GM21528 (cell line): ENCODE measurements around the gene CIDEA.

Experiments
- ATAC-seq: cut with Tn5 transposase; IDR thresholded peaks from one replicate; pipeline ENCODE4 v1.9.1; 2021; ENCODE audit warnings: mild to moderate bottlenecking, moderate library complexity; ENCODE audit not compliant: unreplicated experiment, low FRiP score

Gene CIDEA

DNA sequence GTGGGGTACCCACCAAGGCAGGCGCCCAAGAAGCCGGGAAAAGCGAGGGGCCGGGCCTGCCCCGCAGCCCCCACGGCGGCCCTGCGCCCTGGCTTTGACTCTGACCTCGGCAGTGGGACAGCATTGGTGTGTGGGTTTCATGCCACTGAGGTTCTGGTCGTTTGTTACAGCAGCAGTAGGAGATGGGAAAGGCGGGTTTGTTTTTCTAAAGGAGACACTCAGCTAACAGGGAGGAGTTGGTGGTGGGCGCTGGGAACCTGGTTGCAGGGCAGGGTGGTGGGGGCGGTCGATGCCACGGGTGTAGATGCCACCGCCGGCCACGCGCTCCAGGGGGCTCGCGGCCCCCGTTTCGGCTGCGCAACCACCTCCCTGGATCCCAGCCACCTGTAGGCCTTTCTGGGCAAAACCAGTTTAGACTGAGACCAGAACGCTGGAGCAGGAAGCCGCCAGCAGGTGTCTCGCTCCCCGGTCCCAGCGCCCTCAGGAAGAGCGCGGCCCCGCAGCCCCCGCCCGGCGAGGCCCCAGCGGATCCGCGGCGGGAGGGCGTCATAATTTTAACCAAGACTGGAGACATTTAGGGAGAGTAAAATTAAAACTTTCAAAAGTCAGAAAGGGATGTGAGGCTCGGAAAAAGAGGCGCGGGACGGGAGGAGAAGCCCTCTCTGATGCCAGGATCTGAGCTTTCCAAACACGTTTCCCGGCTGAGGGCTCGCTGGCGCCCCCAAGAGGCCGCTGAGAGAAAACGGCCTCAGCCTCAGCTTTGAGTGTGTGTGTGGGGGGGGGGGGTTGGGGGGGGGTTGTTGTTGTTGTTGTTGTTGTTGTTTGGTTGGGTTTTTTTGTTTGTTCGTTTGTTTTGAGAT is 17.4 kb downstream of the CIDEA start:
- ATAC-seq = no peak

DNA sequence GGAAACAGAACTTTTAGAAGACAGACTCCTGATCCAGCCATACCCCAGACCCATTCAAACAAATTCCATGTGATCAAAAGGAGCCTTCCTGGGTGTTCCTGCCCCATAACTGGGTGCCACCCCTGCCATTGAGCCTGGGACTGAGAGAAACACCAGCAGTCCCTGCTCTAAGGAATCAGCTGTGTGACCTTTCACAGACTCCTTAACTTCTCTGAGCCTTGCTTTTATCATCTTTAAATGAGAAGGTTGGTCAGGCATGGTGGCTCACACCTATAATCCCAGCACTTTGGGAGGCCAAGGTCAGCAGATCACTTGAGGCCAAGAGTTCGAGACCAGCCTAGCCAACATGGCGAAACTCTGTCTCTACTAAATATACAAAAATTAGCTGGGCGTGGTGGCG is 20.6 kb downstream of the CIDEA start:
- ATAC-seq = no peak

DNA sequence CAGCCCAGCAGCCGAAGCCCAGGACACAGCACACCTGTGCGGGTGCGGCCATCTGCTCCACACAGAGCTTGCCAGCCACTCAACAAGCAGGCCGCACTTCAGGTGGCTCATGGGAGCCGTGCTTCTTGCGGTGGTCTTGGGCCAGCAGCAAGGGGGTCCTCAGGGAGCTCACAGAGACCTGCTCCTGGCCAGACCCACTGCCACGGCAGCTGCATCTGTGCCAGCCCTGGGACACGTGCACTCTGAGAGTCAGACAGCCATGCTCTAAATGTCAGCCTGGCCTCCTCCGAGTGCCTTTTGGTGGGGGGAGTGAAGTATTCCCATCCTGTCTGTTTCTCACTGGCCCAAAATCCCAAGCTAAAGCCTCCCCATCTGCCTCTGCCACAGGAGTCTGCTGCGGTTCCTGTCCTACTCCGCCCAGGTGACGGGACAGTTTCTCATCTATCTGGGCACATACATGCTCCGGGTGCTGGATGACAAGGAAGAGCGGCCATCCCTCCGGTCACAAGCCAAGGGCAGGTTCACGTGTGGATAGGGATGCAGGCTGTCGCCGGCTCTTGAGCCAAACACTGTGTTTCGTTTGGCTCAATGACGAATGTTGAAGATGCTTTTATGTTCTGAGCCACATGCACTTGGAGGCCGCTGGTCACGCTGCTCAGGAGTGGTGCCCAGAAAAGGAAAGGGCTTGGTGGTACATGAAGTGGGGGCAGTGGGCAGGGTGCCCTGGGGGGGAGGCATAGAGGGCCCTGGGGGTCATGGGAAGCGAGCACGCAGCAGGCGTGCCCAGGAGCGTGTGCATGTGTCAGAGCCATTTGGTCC is 22.8 kb downstream of the CIDEA start:
- no peak for ATAC-seq

DNA sequence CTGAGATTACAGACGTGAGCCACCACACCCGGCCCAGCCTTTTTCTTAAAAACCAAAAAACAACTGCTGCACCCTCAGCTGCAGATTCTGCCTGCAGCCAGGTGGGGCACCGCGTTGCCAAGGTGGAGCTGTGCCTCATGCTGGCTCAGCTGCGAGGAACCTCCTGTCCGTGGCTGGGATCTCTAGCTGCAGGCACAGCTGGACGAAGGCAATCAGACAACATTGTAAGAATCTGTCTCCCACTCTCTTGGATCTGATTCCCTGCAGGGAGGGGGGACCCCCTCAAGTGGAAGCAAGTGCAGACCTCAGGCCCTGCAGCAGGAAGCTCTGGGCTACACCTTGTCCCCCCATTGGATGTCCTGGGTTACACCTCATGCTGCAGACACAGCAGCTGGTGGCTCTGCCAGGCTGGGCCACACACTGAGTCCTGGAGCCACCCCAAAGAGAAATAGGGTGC is 24.1 kb downstream of the CIDEA start:
- no peak for ATAC-seq

DNA sequence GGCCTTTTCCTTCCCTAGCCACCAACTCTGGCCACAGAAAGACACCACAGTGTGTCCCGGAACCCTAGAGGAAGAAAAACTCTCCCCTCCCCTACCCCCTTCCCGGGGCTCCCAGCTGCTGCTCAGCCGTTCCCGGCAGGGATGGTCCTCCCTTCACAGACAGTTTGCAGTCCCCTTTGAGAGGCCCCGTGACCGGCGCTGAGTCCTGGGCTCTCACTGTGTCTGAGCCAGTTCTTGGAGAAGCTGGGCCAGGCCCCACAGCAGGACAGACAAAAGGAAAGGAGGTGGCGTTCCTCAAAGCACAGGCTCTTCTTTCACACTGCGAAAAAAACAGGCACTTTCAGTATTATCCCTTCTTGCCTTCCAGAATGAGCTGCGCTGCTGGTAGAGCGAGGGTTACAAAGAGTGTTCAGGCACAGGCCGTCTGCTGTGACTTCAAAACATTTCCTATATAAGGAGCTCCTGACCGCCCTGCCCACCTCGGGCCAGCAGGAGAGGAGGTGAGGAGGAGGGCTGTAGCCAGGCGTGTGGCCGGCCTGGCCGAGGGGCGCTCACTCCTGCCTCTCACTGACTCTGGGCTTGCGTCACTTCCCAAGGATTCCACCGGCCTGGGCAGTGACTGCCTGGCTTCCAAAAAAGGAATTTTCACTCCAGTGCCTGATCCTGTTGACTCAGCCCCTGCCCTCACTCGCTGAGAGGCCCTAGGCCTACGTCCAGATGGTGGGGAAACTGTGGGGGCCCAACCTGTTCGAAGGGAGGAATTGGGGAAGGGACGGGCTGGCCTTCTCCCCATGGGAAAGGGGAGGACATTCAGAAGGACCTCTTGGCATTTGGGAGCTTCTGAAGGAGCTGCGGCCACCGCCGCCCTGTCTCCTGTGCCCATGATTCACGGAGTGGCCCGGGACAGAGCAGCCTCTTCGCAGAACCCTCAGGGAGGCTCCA is 24.9 kb downstream of the CIDEA start:
- no peak for ATAC-seq

DNA sequence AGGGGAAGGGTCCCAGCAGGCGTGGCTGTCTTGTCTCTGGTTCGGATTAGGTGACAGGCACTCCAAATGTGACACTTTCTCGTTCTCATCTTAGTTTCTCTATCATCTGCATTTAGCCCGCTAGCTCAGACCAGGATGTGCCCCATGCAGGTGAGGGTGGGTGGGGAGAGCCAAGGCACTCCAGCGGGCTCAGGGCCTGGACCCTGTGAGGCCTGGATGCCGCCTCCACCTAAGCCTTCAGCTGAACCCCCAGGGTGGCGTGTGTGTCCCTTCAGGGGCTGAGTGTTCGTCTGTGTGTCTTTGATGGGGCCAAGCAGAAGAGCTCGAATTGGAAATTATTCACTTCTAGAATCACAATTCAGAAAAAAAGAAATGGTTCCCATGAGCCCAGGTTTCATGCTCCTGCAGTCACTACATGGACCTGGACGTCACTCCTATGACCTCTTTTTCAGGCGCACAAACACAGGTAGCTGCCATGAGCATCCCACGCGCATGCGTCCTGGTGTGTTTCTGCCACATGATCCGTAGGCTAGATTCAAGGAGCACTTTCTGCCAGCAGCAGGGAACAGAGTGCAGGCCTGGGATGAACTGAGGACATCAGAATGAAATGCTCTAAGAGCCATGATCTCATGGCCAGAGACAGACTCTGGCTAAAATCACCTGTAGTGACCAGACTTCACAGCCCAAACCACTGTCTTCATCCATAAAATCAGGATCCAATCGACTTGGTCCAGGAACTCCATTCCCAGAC is 25.8 kb downstream of the CIDEA start:
- ATAC-seq = no peak

DNA sequence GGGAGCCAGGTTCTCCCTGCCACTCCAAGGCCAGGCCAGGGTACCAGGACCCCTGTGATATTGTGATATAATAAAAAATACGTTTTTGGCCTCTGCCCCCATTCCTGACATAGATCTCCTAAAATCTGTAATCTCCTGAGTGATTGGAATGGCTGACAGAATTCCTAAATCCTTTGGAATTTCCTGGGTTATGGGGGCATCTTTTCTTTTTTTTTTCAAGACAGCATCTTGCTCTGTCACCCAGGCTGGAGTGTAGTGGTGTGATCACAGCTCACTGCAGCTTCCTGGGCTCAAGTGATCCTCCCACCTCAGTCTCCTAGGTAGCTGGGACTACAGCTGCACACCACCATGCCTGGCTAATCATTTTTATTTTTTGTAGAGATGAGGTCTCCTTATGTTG is 27.7 kb downstream of the CIDEA start:
- no peak for ATAC-seq

DNA sequence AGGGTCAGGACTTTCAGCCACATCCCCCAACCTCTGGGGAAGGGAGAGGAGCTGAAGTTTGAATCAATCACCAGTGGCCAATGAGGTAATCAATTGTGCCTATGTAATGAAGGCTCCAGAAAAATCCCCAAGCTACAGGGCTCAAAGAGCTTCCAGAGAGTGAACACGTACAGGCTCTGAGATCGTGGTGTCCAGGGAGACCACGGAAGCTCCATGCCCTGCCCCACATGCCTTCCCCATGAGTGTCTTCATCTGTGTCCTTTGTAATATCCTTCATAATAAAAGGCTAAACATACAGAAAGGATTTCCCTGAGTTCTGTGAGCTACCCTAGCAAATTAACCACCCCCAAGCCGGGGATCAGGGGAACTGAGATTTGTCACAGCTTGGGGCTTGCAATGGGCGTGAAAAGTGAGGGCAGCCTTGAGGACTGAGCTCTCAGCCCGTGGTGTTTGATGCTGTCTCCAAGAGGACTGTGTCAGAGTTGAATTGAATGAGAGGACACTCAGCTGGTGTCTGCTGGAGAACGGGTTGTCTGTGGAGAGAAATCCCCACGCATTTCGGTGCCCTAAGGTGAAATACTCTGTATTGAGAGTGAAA is 28.4 kb downstream of the CIDEA start:
- ATAC-seq = no peak

DNA sequence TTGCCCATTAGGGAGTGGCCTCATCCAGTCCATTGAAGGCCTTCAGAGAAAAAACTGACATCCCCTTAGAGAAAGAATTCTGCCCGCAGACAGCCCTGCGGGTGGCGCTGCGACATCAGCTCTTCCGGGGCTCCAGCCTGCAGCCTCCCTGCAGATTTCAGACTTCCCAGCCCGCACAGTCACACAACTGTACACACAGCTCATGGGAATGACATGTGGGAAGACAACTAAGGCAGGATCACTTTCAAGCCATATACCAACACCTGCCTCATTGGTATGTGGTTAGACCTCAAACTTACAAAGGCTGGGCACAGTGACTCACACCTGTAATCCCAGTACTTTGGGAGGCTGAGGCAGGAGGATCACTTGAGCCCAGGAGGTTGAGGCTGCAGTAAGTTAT is 29.1 kb downstream of the CIDEA start:
- no peak for ATAC-seq

DNA sequence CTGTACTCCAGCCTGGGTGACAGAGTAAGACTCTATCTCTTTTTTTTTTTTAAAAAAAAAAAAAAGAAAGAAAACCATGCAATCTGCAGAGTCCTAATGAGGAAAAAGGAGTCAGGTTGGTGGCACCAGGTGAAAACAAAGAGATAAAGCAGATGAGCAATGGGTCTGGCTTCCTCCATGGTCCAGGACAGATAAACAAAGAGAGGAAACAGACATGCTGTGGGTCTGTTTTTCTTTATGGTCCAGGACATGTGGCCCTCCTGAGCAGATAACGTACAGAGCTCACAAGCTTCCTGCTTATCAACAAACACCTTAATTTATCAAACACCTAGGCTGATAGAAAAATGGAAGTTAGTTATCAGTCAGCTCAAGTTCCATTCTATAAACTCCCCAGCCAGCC is 29.5 kb downstream of the CIDEA start:
- ATAC-seq = no peak

DNA sequence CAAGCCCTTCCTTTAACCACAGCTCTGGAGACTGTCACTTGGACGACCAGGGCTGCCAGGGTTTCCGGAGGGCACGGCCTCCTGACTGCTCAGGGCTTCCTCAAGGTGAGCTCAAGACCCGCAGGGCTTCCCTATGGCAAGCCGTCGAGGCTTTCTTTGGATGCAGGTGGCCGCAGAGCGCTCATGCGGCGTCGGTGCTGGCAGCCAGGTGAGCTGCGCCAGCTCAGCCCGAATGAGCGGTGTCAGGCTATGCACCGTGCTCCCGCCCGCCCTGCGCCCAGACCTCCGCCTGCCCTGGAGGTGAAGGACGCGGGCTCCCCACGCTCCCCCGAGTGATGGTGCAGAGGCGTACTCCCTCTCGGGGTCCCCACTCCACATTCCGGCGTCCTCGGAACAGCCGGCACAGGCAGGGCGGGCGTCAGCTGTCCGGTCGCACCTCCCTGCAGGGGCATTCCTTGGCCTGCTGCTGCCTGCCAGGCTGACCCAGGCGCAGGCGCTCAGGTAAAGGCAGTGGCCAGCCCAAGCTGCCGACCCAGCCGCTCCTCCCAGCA is 33.0 kb downstream of the CIDEA start:
- no peak for ATAC-seq

DNA sequence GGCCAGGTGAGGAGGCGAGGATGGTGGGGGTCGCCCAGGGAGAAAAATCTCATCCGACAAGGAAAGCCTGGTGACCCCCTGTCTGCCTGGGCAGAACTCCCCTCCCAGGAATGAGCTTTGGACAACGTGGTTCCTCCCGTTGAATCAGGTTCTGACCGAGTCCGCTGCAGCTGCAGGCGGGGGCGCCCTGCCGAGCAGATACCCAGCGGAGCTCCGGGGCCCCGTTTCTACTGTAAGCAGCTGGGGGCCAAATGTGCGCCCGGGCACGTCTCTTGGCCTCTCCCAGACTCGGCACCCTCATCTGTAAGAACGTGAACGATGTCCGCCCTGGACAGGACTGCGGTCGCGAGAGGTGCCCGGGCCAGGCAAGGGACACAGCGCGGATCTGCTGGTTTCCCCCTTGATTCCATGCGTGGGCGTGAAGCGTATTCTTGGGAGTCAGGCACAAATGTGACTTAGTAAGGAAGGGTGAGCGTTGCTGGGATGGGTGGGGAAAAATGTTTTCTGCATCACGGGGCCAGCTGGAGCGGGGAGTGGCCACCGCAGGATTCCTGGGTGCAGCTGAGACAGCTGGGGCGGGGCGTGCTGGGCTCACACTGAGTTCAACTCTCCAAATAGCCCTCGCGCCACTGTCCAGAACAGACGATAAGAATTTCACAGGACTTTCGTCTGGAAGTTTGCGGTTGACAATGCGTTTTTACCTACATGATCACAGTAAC is 33.7 kb downstream of the CIDEA start:
- ATAC-seq = no peak

DNA sequence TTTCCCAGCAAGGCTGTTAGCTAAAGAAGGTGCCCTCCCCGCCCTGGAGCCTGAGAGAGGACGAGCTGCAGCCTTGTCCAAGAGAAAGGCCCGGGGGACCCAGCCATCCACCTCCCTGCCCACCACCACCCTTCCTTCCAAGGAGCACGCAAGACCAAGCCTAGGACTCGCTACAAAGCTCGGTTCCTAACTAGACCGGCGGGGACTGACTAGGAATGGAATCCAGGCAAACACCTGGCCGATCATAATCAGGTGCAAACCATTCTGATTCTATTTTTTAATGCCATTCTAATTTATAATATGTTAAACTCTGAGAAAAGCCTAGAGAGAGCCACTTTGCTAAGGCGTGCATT is 34.2 kb downstream of the CIDEA start:
- ATAC-seq = no peak

DNA sequence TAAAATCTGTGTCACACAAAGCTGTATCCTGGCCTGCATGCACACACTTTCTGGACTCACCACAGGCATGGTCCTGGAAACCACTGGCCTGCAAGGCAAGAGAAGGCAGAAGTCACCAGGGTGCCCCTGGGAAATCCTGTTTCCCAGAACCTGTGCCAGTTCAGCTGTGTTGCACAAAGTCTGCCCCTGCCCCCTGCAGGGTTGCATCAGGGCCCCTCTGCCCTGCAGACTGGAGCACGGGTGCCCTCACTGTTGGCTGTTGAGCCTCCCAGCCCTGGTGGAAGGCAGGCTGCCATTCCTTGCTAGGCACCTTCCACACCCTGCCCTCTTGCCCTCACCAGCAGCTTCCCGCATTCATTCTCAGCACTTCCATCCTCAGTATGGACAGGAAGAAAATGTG is 35.9 kb downstream of the CIDEA start:
- no peak for ATAC-seq

DNA sequence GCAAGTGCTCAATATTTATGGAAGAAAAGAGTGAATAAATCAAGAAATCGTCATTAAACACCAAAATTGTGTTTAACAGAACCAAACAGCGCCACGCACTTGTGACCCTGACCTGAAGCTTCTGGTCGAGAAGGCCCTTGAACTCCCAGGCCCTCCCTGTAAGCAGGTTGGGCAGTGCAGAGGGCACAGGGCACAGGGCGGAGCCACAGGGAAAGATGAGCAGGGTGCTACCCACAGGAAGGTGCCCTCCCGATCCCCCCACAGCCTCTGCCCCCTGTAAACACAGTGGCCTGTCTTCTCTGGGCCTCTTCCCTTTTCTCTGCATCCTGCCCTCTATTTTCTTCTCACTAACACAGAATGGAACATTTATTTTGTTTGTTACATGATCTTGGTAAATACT is 37.0 kb downstream of the CIDEA start:
- no peak for ATAC-seq

DNA sequence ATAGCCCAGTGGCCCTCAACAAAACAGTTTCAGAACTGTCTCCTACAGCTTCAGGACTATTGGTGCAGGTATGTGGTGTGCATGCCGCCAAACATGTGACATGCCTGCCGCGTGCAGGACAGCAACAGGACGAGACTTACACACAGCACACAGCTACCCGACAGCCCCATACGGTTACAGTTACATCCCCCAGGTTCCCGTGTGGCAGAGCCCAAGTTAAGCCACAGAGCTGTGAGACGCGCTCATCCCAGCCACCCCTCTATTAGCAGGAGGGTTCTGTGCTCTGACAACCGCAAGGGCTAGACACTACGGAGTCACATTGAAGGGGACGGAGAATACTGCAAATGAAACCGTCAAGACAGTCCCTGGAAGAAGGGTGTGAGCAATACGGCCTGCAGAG is 37.5 kb downstream of the CIDEA start:
- ATAC-seq = no peak

DNA sequence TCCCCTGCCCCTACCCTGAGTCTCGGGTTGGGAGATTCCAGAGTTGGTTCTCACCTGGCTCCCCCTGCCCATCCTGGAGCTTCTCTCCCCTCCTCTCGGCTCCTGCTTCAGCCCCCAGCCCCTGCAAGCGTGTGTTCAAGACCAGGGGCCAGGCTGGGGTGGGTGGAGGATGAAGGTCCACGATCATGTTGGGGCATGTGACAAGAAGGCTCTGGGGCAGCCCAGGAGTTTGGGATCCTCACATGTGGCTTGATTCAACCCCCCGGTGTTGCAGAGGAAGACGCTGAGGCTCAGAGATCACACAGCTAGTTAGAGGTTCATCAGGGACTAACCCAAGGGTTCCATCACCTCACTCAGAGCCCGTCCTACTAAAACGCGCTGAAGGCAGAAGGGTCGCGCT is 39.7 kb downstream of the CIDEA start:
- no peak for ATAC-seq

DNA sequence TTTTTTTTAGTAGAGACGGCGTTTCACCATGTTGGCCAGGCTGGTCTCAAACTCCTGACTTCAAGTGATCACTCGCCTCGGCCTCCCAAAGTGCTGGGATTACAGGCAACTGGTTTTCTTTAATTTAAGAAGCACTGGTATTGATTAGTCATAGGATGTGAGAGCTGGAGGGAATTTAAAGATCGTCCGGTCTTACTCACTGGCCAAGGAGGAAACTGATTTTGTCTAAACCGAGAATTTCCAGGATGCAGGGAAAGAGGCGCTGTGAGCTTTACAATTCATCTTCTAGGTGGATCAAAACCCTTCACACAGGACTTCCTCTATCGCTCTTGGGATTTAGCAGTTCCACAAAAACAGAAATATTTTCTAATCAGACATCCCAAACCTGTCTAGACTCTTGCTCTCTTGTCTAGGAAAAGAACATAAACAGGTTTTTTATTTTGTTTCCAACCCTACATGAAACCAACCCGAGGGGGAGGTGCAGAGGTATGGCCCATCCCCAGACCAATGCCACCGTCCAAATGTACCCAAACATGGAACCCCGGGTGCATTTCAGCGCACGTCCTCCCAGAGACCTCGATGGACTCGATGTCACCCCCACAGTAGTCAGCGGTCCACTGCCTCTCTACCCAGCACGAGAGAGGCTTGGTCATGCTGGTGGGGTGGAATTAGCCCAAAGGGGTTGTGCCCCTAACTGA is 41.4 kb downstream of the CIDEA start:
- ATAC-seq = no peak
